Activated T-helper 2 cell treated with anti-CD3 and anti-CD28 coated beads, Interferon-gamma antibody, Interleukin-2, Interleukin-4, amounts not matched to agents 10 μg/mL and 5 μg/mL and 100 μg/mL, durations not matched to agents 14 hours and 24 hours and 36 hours (primary cell): ENCODE results near the gene LPP. TPM values are rescaled to one million over a fixed set of nuclear protein-coding genes. Genes with fewer than 3 reads are reported as not detected.
"Not testable (repeated sequence)": the region's sequence is repeated elsewhere in the genome, so short reads cannot be mapped to it uniquely, and the experiment has no call there.

Source experiments
- DNase-seq: peaks from one replicate; pipeline ENCODE4 v3.0.0; 2021; ENCODE audit warnings: low spot score
- H3K27ac Mint-ChIP-seq: one replicate; pipeline ENCODE4 v1.8.0; 2021; ENCODE audit warnings: mixed read lengths
- H3K27me3 Mint-ChIP-seq: one replicate; pipeline ENCODE4 v1.8.0; 2021; ENCODE audit warnings: low read depth, mixed read lengths
- H3K36me3 Mint-ChIP-seq: one replicate; pipeline ENCODE4 v1.8.0; 2021; ENCODE audit warnings: low read depth, mixed read lengths
- H3K4me1 Mint-ChIP-seq: one replicate; pipeline ENCODE4 v1.8.0; 2021; ENCODE audit warnings: low read depth, mixed read lengths
- H3K4me3 Mint-ChIP-seq: one replicate; pipeline ENCODE4 v1.8.0; 2021; ENCODE audit warnings: low read depth, mild to moderate bottlenecking, moderate library complexity, mixed read lengths
- H3K9me3 Mint-ChIP-seq: one replicate; pipeline ENCODE4 v1.8.0; 2021; ENCODE audit warnings: mixed read lengths
- intact Hi-C: fragments of 100-400 bp; cut with micrococcal nuclease; formaldehyde crosslinking; loops from one replicate; pipeline ENCODE4 v1.15.1; 2023
- total RNA-seq: library from RNA; stranded (reverse); gene quantifications from 2 replicates; pipeline ENCODE4 v1.2.3, GENCODE V29; 2022

Gene LPP
- total RNA-seq, 1 donor from 2014 or later = 54.5 TPM

DNA sequence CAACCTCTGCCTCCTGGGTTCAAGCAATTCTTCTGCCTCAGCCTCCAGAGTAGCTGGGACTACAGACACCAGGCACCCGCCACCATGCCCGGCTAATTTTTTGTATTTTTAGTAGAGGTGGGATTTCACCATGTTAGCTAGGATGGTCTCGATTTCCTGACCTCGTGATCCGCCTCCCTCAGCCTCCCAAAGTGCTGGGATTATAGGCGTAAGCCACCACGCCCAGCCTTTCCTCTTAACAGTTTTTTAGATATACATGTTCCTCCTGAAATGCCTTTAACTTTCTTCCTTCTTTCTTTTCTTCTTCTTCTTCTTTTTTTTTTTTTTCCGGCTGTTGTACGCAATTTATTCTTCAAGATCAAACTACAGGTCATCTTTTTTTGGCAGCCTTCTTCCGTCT lies 548.1 kb downstream of the LPP start:
- DNase-seq, H3K27ac Mint-ChIP-seq, H3K27me3 Mint-ChIP-seq, H3K4me3 Mint-ChIP-seq, H3K9me3 Mint-ChIP-seq, H3K36me3 Mint-ChIP-seq, intact Hi-C loops: not testable (repeated sequence)
- peaks cover 19% of the 10 kb centered on the region for H3K4me1 Mint-ChIP-seq

DNA sequence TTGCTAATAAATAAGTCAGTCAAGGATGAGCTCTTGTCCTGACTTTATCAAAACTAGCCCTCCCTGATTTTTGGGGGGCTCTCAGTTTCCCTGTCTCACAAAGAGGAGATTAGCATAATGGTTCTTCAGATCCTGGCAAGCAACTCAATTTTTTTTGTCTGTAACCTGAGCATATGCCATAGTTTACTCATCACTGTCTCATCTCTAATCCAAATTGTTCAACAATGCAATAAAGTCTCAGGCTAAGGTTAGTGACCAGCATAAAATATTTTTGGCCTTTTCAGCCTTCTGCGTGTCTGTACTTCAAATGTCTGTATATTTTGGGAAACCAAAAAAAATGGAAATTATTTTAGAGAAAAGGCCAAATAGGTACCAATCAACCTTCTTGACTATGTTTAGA lies 552.2 kb downstream of the LPP start:
- intact Hi-C loops = no loop called here
- no peaks in the 10 kb centered on the region for H3K9me3 Mint-ChIP-seq

DNA sequence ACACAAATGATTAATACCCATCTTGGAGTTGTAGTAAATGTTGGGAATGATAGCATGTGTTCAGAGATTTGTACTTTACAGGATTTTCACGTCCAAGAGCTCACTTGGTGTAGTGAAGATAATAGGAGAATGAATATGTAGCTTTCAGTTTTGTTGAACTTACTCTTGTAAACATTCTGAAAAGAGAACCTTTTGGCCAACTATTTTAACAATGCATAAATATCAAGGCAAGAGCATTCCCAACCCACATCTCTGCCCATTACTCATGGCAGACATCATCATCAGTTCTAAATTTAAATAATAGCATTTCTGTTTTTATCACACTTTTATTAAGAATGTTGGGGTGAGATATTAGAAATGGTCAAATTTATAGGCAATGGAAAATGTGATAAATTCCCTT lies 552.6 kb downstream of the LPP start:
- H3K27ac Mint-ChIP-seq = no peak overlapping the region
- H3K27me3 Mint-ChIP-seq = peaks cover 7% of the 10 kb centered on the region
- intact Hi-C loops = no loop called here
- H3K4me1 Mint-ChIP-seq = peaks cover 10% of the 10 kb centered on the region
- peaks cover 4% of the 10 kb centered on the region for H3K36me3 Mint-ChIP-seq
- H3K4me3 Mint-ChIP-seq = no peak overlapping the region
- no peaks in the 10 kb centered on the region for H3K9me3 Mint-ChIP-seq
- no peak for DNase-seq

More for the DNA sequence above, 552.2 kb downstream of the LPP start:
- no peak overlapping the region for H3K27ac Mint-ChIP-seq
- H3K4me3 Mint-ChIP-seq = no peak overlapping the region
- H3K4me1 Mint-ChIP-seq = peaks cover 10% of the 10 kb centered on the region
- DNase-seq = no peak
- H3K36me3 Mint-ChIP-seq = peaks cover 4% of the 10 kb centered on the region
- peaks cover 7% of the 10 kb centered on the region for H3K27me3 Mint-ChIP-seq

- peaks cover 10% of the 10 kb centered on the region for H3K4me1 Mint-ChIP-seq
- H3K27ac Mint-ChIP-seq = no peak overlapping the region
- H3K27me3 Mint-ChIP-seq = peaks cover 2% of the 10 kb centered on the region
- peaks cover 4% of the 10 kb centered on the region for H3K36me3 Mint-ChIP-seq
- H3K9me3 Mint-ChIP-seq = no peaks in the 10 kb centered on the region
- intact Hi-C loops = no loop called here
- no peak overlapping the region for H3K4me3 Mint-ChIP-seq
- no peak for DNase-seq
Measured at GRCh38 chr3:188707381-188708288, 553.7 kb downstream of the LPP start.

DNA sequence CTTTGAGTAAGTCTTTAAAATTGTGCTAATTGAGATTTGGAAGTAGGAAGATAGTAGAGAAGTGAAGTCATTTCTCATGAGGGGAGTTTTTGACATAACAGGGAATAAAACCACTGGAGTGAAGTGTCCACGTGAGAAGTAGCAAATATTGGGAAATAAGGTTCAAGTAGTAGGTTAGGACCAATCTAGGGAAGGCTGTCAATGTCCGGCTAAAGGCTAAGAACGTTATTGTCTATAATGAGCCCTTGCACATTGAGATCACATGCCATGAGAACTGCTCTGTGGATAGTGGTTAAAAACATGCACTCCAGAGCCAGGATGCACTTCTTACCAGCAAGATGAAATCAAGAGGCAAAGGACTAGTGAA lies 557.9 kb downstream of the LPP start:
- H3K4me1 Mint-ChIP-seq = peaks cover 8% of the 10 kb centered on the region
- no peak overlapping the region for H3K4me3 Mint-ChIP-seq
- intact Hi-C loops = no loop called here
- DNase-seq = no peak
- no peaks in the 10 kb centered on the region for H3K36me3 Mint-ChIP-seq
- no peak overlapping the region for H3K27ac Mint-ChIP-seq
- no peaks in the 10 kb centered on the region for H3K9me3 Mint-ChIP-seq
- no peaks in the 10 kb centered on the region for H3K27me3 Mint-ChIP-seq

GRCh38 chr3:188712248-188712924 lies 558.4 kb downstream of the LPP start:
- no peaks in the 10 kb centered on the region for H3K9me3 Mint-ChIP-seq
- no peak overlapping the region for H3K4me3 Mint-ChIP-seq
- no peak overlapping the region for H3K27ac Mint-ChIP-seq

GRCh38 chr3:188712991-188713390 lies 559.0 kb downstream of the LPP start:
- DNase-seq = no peak
- intact Hi-C loops = no loop called here
- Mint-ChIP-seq H3K9me3 (no peaks in the 10 kb centered on the region), H3K27me3 (no peaks in the 10 kb centered on the region), H3K4me3 (no peak overlapping the region), H3K36me3 (no peaks in the 10 kb centered on the region), H3K4me1 (no peaks in the 10 kb centered on the region), H3K27ac (no peak overlapping the region)

More at GRCh38 chr3:188712248-188712924, 558.4 kb downstream of the LPP start:
- peaks cover 6% of the 10 kb centered on the region for H3K4me1 Mint-ChIP-seq
- no peaks in the 10 kb centered on the region for H3K36me3 Mint-ChIP-seq
- no peak for DNase-seq
- intact Hi-C loops = no loop called here
- no peaks in the 10 kb centered on the region for H3K27me3 Mint-ChIP-seq

- Mint-ChIP-seq H3K36me3 (no peaks in the 10 kb centered on the region), H3K27me3 (no peaks in the 10 kb centered on the region), H3K9me3 (no peaks in the 10 kb centered on the region), H3K27ac (no peak overlapping the region), H3K4me3 (no peak overlapping the region), H3K4me1 (peaks cover 25% of the 10 kb centered on the region)
- DNase-seq = no peak
- intact Hi-C loops = no loop called here
Measured at GRCh38 chr3:188719545-188719944, 565.6 kb downstream of the LPP start.

- Mint-ChIP-seq H3K27me3 (no peaks in the 10 kb centered on the region), H3K27ac (no peak overlapping the region), H3K36me3 (no peaks in the 10 kb centered on the region), H3K4me1 (peaks cover 25% of the 10 kb centered on the region), H3K9me3 (no peaks in the 10 kb centered on the region), H3K4me3 (no peak overlapping the region)
- intact Hi-C loops = loop anchor here (1.0 to 10.0 kb wide), 5 partner anchors 20 to 975 kb away; partner anchors contain the start of gene BCL6
- DNase-seq = no peak
Measured at GRCh38 chr3:188720215-188720614, 566.3 kb downstream of the LPP start.

- Mint-ChIP-seq H3K36me3 (no peaks in the 10 kb centered on the region), H3K27me3 (no peaks in the 10 kb centered on the region), H3K27ac (no peak overlapping the region), H3K9me3 (no peaks in the 10 kb centered on the region), H3K4me1 (peaks cover 27% of the 10 kb centered on the region), H3K4me3 (no peak overlapping the region)
- intact Hi-C loops = loop anchor here (1.0 to 10.0 kb wide), 5 partner anchors 20 to 976 kb away; partner anchors contain the start of gene BCL6
- no peak for DNase-seq
Measured at GRCh38 chr3:188720636-188721035, 566.7 kb downstream of the LPP start.

GRCh38 chr3:188721312-188721711 lies 567.4 kb downstream of the LPP start:
- no peak overlapping the region for H3K27ac Mint-ChIP-seq
- no peak overlapping the region for H3K4me3 Mint-ChIP-seq
- intact Hi-C loops = loop anchor here (5.0 to 10.0 kb wide), 4 partner anchors 39 to 977 kb away; partner anchors contain the start of gene BCL6
- H3K9me3 Mint-ChIP-seq = no peaks in the 10 kb centered on the region
- H3K27me3 Mint-ChIP-seq = peaks cover 3% of the 10 kb centered on the region
- H3K36me3 Mint-ChIP-seq = no peaks in the 10 kb centered on the region
- no peak for DNase-seq
- peaks cover 33% of the 10 kb centered on the region for H3K4me1 Mint-ChIP-seq

DNA sequence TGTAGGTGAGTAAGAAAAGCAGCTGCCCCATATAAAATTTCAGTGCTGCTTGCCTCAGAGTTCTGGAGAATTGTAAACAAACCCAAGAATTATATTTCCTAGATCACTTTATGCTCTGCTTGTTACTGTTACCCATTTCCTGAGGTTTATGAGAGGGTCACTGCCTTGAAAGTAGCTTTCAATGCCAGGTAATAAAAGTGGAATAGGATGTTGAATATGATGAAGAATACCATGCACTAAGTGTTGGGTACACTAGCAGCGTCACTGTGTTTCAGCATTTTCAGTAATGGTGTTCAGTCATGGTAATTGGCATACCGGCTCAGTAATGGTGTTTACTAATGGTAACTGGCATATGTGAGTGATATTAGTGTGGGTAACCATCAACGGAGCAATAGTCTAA lies 568.0 kb downstream of the LPP start:
- Mint-ChIP-seq H3K4me3 (no peak overlapping the region), H3K9me3 (no peaks in the 10 kb centered on the region), H3K27me3 (peaks cover 3% of the 10 kb centered on the region), H3K27ac (no peak overlapping the region), H3K4me1 (peaks cover 33% of the 10 kb centered on the region), H3K36me3 (no peaks in the 10 kb centered on the region)
- no peak for DNase-seq
- intact Hi-C loops = loop anchor here (2.0 to 10.0 kb wide), 5 partner anchors 40 to 977 kb away; partner anchors contain the start of gene BCL6

DNA sequence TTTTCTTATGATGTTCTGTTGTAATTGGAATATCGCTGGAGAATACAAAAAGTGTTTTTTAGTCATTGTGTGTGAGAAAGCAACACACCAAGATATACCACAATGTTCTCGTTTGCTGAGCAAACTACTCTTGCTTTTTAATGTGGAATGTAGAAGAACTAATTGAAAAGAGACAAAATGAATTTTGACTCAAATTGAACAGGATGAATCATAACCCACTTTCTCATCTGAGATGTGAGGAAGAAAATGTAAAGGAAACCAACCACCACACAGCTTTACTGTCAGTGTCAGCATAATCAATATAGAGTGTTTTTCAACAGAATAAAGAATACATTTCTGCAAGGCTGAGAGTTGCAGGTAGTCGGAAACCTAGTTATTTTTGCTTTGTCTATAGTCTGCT lies 569.0 kb downstream of the LPP start:
- no peak for DNase-seq
- Mint-ChIP-seq H3K27ac (no peak overlapping the region), H3K4me3 (no peak overlapping the region), H3K9me3 (no peaks in the 10 kb centered on the region), H3K4me1 (peaks cover 36% of the 10 kb centered on the region), H3K36me3 (no peaks in the 10 kb centered on the region), H3K27me3 (peaks cover 3% of the 10 kb centered on the region)
- intact Hi-C loops = loop anchor here (1.0 to 10.0 kb wide), 7 partner anchors 30 to 978 kb away; partner anchors contain the start of gene BCL6
